ENCODE measurements around the gene ORC3. TPM values are rescaled to one million over a fixed set of nuclear protein-coding genes. Genes with fewer than 3 reads are reported as not detected.

The ORC3 gene
- total and polyA plus RNA-seq, 10 of the 15 experiments (the other 5 are each of a cell fraction or from before 2014, with no cell fraction given), result 27.2 to 76.3 (median 54.6) TPM

- ChIA-PET POLR2A (no interaction called here), RAD21 (ENCODE audit: unreplicated experiment) (no interaction called here), SMC1A (ENCODE audit: uncharacterized antibody, unreplicated experiment) (interaction anchor here (1.0 to 1.3 kb wide), 2 partner anchors 17 to 37 kb away, joined by 3 read pairs; no protein-coding TSS in a partner anchor), CTCF (interaction anchor here (0.8 kb wide), 1 partner anchor 1206 kb away, joined by 4 read pairs; no protein-coding TSS in a partner anchor)
- ATAC-seq (no peak), DNase-seq (ENCODE audit: low read depth, low spot score) (no peak), FAIRE-seq (no peak)
- Histone ChIP-seq H4K20me1 (ENCODE audit: control insufficient read depth, insufficient read depth) (no peaks in the 10 kb centered on the region), H3K27me3 (replicated peaks in 1 of 2; ENCODE audit: control insufficient read depth in 2 of 2, insufficient read depth in 2 of 2, low read length in 1 of 2) (no peaks in the 10 kb centered on the region), H3K79me2 (ENCODE audit: control insufficient read depth, insufficient read depth, low read length) (no peaks in the 10 kb centered on the region), H3K27ac (ENCODE audit: control insufficient read depth, insufficient read depth) (no peak overlapping the region), H3K9me3 (replicated peaks; ENCODE audit: control insufficient read depth, insufficient read depth, low read length) (no peaks in the 10 kb centered on the region), H3K4me3 (no peak overlapping the region), H3K36me3 (ENCODE audit: control insufficient read depth in 2 of 2, insufficient read depth in 2 of 2, low read length in 1 of 2) (peaks cover 0 to 12% of the 10 kb centered on the region in 2 experiments; a peak in 2 of 4 replicates), H2AFZ (ENCODE audit: control insufficient read depth, low read depth, low read length) (no peak overlapping the region), H3K4me2 (ENCODE audit: control insufficient read depth, insufficient read depth) (no peak overlapping the region), H3K4me1 (ENCODE audit: control insufficient read depth, insufficient read depth, low read length) (peaks cover 6% of the 10 kb centered on the region; the same call in 1 of the 2 replicates), H3K9ac (ENCODE audit: control insufficient read depth, insufficient read depth, low read length) (no peak overlapping the region)
- in situ Hi-C loops (cut with MboI), result no loop called here
- intact Hi-C loops (cut with micrococcal nuclease; ENCODE audit: unreplicated experiment), result no loop called here
- no TSS peak for BruUV-seq (replicated peaks)
- TF ChIP-seq, protein P1, sequence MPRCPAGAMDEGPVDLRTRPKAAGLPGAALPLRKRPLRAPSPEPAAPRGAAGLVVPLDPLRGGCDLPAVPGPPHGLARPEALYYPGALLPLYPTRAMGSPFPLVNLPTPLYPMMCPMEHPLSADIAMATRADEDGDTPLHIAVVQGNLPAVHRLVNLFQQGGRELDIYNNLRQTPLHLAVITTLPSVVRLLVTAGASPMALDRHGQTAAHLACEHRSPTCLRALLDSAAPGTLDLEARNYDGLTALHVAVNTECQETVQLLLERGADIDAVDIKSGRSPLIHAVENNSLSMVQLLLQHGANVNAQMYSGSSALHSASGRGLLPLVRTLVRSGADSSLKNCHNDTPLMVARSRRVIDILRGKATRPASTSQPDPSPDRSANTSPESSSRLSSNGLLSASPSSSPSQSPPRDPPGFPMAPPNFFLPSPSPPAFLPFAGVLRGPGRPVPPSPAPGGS (IDR thresholded peaks at IDR 0.05; ENCODE audit: borderline replicate concordance, insufficient read depth, low read depth, low read length, poor library complexity, severe bottlenecking), result no peak
- TF ChIP-seq ASH2L (IDR thresholded peaks at IDR 0.05; ENCODE audit: borderline replicate concordance, low read depth), result no peak
- no peak for TF ChIP-seq LARP7 (IDR thresholded peaks at IDR 0.05)
- no peak for TF ChIP-seq ESRRA (IDR thresholded peaks at IDR 0.05; ENCODE audit: low read length)
- no peak for TF ChIP-seq ATF3 (IDR thresholded peaks at IDR 0.05; ENCODE audit: borderline replicate concordance, extremely low read depth, low read depth, low read length)
- no peak for TF ChIP-seq IKZF2 (IDR thresholded peaks at IDR 0.05)
- TF ChIP-seq E2F4 (IDR thresholded peaks at IDR 0.05; ENCODE audit: low read depth, low read length), result no peak
- TF ChIP-seq RAD51 (IDR thresholded peaks at IDR 0.05), result no peak
- no peak for TF ChIP-seq FOS (IDR thresholded peaks at IDR 0.05; ENCODE audit: borderline replicate concordance, extremely low read depth, insufficient read length)
- TF ChIP-seq GATAD2B (conservative IDR thresholded peaks at IDR 0.05; ENCODE audit: low read depth), result no peak
- TF ChIP-seq NFYB (IDR thresholded peaks at IDR 0.05; ENCODE audit: insufficient read depth, low read depth, low read length), result no peak
- TF ChIP-seq, protein P2, sequence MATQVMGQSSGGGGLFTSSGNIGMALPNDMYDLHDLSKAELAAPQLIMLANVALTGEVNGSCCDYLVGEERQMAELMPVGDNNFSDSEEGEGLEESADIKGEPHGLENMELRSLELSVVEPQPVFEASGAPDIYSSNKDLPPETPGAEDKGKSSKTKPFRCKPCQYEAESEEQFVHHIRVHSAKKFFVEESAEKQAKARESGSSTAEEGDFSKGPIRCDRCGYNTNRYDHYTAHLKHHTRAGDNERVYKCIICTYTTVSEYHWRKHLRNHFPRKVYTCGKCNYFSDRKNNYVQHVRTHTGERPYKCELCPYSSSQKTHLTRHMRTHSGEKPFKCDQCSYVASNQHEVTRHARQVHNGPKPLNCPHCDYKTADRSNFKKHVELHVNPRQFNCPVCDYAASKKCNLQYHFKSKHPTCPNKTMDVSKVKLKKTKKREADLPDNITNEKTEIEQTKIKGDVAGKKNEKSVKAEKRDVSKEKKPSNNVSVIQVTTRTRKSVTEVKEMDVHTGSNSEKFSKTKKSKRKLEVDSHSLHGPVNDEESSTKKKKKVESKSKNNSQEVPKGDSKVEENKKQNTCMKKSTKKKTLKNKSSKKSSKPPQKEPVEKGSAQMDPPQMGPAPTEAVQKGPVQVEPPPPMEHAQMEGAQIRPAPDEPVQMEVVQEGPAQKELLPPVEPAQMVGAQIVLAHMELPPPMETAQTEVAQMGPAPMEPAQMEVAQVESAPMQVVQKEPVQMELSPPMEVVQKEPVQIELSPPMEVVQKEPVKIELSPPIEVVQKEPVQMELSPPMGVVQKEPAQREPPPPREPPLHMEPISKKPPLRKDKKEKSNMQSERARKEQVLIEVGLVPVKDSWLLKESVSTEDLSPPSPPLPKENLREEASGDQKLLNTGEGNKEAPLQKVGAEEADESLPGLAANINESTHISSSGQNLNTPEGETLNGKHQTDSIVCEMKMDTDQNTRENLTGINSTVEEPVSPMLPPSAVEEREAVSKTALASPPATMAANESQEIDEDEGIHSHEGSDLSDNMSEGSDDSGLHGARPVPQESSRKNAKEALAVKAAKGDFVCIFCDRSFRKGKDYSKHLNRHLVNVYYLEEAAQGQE (IDR thresholded peaks at IDR 0.05; ENCODE audit: low read depth, low read length), result no peak
- TF ChIP-seq MAX (IDR thresholded peaks at IDR 0.05; ENCODE audit: low read depth, low read length), result no peak
- TF ChIP-seq ELK1 (IDR thresholded peaks at IDR 0.05; ENCODE audit: low read depth, low read length), result no peak
- TF ChIP-seq CREB1 (IDR thresholded peaks at IDR 0.05; ENCODE audit: low read depth), result no peak
- no peak for TF ChIP-seq STAT3 (IDR thresholded peaks at IDR 0.05; ENCODE audit: low read depth, low read length)
- TF ChIP-seq YY1 (IDR thresholded peaks at IDR 0.05; ENCODE audit: low read depth, low read length), result no peak
Observed at GRCh38 chr6:87664921-87665485, 75.1 kb downstream of the ORC3 start.
